HEK293 (cell line): ENCODE data around the gene ZNF513.
A peak's percentile ranks its signal among the peaks of the same experiment; 100 is the strongest.

ENCODE experiments used
- CTCF ChIA-PET: fragments of 350-600 bp; formaldehyde crosslinking; extraction: SDS; loops from one replicate; lab custom pipeline; 2021; ENCODE audit warnings: antibody characterized with exemption; lab: Yijun Ruan, JAX
- POLR2A ChIA-PET: fragments of 300-600 bp; formaldehyde crosslinking; extraction: SDS; loops from one replicate; lab custom pipeline; 2020; ENCODE audit warnings: antibody characterized with exemption, inconsistent platforms; lab: Yijun Ruan, JAX
- H3K27ac ChIP-seq: fragments of 200-500 bp; sonication (Bioruptor generic); 2 replicates; pipeline ENCODE4 v1.5.1; 2014; ENCODE audit warnings: low read depth, low read length, control low read depth, inconsistent platforms; ENCODE audit errors: extremely low read depth
- H3K36me3 ChIP-seq, 2 experiments: fragments of 200-500 bp in 1 of 2; sonication (Bioruptor generic) in 1 of 2; 1 replicate in 1 of 2; 2 replicates in 1 of 2; pipeline ENCODE4 v1.5.1; 2014 to 2017; ENCODE audit warnings: inconsistent platforms in 2 of 2, low read length in 2 of 2; ENCODE audit not compliant: control insufficient read depth in 2 of 2, insufficient read depth in 1 of 2
- H3K4me1 ChIP-seq: fragments of 200-500 bp; sonication (Bioruptor generic); 2 replicates; pipeline ENCODE4 v1.5.1; 2014; ENCODE audit warnings: mild to moderate bottlenecking, low read length, inconsistent platforms; ENCODE audit not compliant: control insufficient read depth, insufficient read depth
- H3K4me3 ChIP-seq: 2 replicates; pipeline ENCODE4 v1.5.1; 2011; ENCODE audit warnings: low read depth, mild to moderate bottlenecking, control low read depth, low read length, moderate library complexity
- H3K9me3 ChIP-seq: fragments of 200-500 bp; sonication (Bioruptor generic); 2 replicates; pipeline ENCODE4 v1.5.1; 2014; ENCODE audit warnings: low read depth, low read length, inconsistent platforms; ENCODE audit not compliant: control insufficient read depth, insufficient read depth
- AEBP2 ChIP-seq: fragments of 450-650 bp; formaldehyde crosslinking; IDR thresholded peaks from 2 replicates; pipeline ENCODE4 v1.5.1; 2016; ENCODE audit warnings: missing biosample characterization, missing genetic modification characterization, borderline replicate concordance
- GLIS2 ChIP-seq: fragments of 450-650 bp; formaldehyde crosslinking; IDR thresholded peaks from 2 replicates; pipeline ENCODE4 v1.5.1; 2016; ENCODE audit warnings: missing biosample characterization, missing genetic modification characterization
- HOXC10 ChIP-seq: sonication (generic); formaldehyde crosslinking; IDR thresholded peaks from 2 replicates; pipeline ENCODE4 v1.8.1; 2023; ENCODE audit warnings: mild to moderate bottlenecking, missing genetic modification reagents
- PRDM2 ChIP-seq: fragments of 450-650 bp; formaldehyde crosslinking; IDR thresholded peaks from 2 replicates; pipeline ENCODE4 v1.5.1; 2016; ENCODE audit warnings: missing biosample characterization, missing genetic modification characterization, borderline replicate concordance
- RBAK ChIP-seq: fragments of 450-650 bp; formaldehyde crosslinking; IDR thresholded peaks from 2 replicates; pipeline ENCODE4 v1.5.1; 2016; ENCODE audit warnings: missing biosample characterization, missing genetic modification characterization
- REST ChIP-seq: fragments of 450-650 bp; formaldehyde crosslinking; IDR thresholded peaks from 2 replicates; pipeline ENCODE4 v1.5.1; 2016; ENCODE audit warnings: missing biosample characterization, missing genetic modification characterization
- SP3 ChIP-seq: fragments of 450-650 bp; formaldehyde crosslinking; IDR thresholded peaks from 2 replicates; pipeline ENCODE4 v1.5.1; 2016; ENCODE audit warnings: missing biosample characterization, missing genetic modification characterization
- ZNF239 ChIP-seq: fragments of 450-650 bp; formaldehyde crosslinking; IDR thresholded peaks from 2 replicates; pipeline ENCODE4 v1.5.1; 2016; ENCODE audit warnings: missing biosample characterization, missing genetic modification characterization
- ZNF302 ChIP-seq: fragments of 450-650 bp; formaldehyde crosslinking; IDR thresholded peaks from 2 replicates; pipeline ENCODE4 v1.5.1; 2016; ENCODE audit warnings: missing biosample characterization, missing genetic modification characterization, low read depth
- ZNF341 ChIP-seq: fragments of 450-650 bp; formaldehyde crosslinking; IDR thresholded peaks from 2 replicates; pipeline ENCODE4; 2016; ENCODE audit warnings: low read depth, missing biosample characterization, missing genetic modification characterization
- ZNF544 ChIP-seq: fragments of 450-650 bp; formaldehyde crosslinking; IDR thresholded peaks from 2 replicates; pipeline ENCODE4 v1.5.0; 2017; ENCODE audit warnings: missing biosample characterization, missing genetic modification characterization
- ZNF658 ChIP-seq: fragments of 450-650 bp; formaldehyde crosslinking; IDR thresholded peaks from 2 replicates; pipeline ENCODE4; 2016; ENCODE audit warnings: missing biosample characterization, missing genetic modification characterization
- ZNF664 ChIP-seq: fragments of 450-650 bp; formaldehyde crosslinking; IDR thresholded peaks from 2 replicates; pipeline ENCODE4 v1.5.1; 2016; ENCODE audit warnings: missing biosample characterization, missing genetic modification characterization
- ZSCAN23 ChIP-seq: fragments of 450-650 bp; formaldehyde crosslinking; IDR thresholded peaks from 2 replicates; pipeline ENCODE4 v1.5.1; 2016; ENCODE audit warnings: missing biosample characterization, missing genetic modification characterization
- TF ChIP-seq, protein P1 (sequence below): fragments of 450-650 bp; formaldehyde crosslinking; IDR thresholded peaks from 2 replicates; pipeline ENCODE4 v1.5.1; 2016; ENCODE audit warnings: missing biosample characterization, missing genetic modification characterization
- TF ChIP-seq, protein P2 (sequence below): fragments of 450-650 bp; formaldehyde crosslinking; IDR thresholded peaks from 2 replicates; pipeline ENCODE4 v1.5.1; 2016; ENCODE audit warnings: missing biosample characterization, missing genetic modification characterization, low read depth

ZNF513 gene

DNA sequence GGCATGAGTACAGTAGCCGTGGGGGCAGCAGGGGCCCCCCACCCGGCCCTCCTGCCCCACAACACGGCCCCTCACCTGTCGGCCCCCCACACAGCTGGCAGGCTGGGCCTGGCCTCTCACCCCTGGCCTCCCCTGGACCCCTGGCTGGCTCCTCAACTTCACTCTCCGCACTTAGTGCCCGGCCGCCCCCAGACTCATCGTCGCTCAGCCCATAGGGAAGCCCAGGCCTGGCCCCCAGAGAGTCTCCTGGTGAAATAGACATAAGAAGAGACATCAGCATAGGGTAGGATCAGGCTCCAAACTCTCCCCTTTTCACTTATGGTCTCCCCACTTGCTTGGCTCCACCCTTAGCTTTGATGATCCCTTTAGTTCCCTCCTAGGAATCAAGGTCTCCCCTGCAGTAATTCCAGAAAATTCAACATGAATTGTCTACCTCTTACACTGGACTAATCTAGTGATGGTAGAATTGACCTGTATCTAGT is 1.7 kb downstream of the ZNF513 start:
- H3K27ac ChIP-seq, result no peak overlapping the region; the same call in none of the 2 replicates
- peaks cover 18 to 84% of the 10 kb centered on the region in 2 experiments for H3K36me3 ChIP-seq
- no peak for TF ChIP-seq RBAK (tag by site-specific recombination)
- TF ChIP-seq, protein P1, sequence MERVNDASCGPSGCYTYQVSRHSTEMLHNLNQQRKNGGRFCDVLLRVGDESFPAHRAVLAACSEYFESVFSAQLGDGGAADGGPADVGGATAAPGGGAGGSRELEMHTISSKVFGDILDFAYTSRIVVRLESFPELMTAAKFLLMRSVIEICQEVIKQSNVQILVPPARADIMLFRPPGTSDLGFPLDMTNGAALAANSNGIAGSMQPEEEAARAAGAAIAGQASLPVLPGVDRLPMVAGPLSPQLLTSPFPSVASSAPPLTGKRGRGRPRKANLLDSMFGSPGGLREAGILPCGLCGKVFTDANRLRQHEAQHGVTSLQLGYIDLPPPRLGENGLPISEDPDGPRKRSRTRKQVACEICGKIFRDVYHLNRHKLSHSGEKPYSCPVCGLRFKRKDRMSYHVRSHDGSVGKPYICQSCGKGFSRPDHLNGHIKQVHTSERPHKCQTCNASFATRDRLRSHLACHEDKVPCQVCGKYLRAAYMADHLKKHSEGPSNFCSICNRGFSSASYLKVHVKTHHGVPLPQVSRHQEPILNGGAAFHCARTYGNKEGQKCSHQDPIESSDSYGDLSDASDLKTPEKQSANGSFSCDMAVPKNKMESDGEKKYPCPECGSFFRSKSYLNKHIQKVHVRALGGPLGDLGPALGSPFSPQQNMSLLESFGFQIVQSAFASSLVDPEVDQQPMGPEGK (tag by site-specific recombination), result 0 out of 2 replicates have a peak, but pooled peaks have one; percentile 8
- TF ChIP-seq ZNF239, result no peak
- 0 out of 2 replicates have a peak, but pooled peaks have one; percentile 21 for TF ChIP-seq GLIS2 (tag by site-specific recombination)
- no peak for TF ChIP-seq ZNF658 (tag by site-specific recombination)
- no peaks in the 10 kb centered on the region for H3K9me3 ChIP-seq
- POLR2A ChIA-PET, result interaction anchor here (0.5 to 3.4 kb wide), 6 partner anchors 7 to 243 kb away, joined by 6 to 19 read pairs (median 12); partner anchors contain the start of genes EIF2B4, GTF3C2, MPV17 and NRBP1
- no peaks in the 10 kb centered on the region; the same call in 1 of the 2 replicates for H3K4me1 ChIP-seq
- H3K4me3 ChIP-seq, result no peak overlapping the region
- CTCF ChIA-PET, result interaction anchor here (0.6 to 1.3 kb wide), 2 partner anchors 37 to 51 kb away, joined by 3 to 5 read pairs; no protein-coding TSS in a partner anchor

DNA sequence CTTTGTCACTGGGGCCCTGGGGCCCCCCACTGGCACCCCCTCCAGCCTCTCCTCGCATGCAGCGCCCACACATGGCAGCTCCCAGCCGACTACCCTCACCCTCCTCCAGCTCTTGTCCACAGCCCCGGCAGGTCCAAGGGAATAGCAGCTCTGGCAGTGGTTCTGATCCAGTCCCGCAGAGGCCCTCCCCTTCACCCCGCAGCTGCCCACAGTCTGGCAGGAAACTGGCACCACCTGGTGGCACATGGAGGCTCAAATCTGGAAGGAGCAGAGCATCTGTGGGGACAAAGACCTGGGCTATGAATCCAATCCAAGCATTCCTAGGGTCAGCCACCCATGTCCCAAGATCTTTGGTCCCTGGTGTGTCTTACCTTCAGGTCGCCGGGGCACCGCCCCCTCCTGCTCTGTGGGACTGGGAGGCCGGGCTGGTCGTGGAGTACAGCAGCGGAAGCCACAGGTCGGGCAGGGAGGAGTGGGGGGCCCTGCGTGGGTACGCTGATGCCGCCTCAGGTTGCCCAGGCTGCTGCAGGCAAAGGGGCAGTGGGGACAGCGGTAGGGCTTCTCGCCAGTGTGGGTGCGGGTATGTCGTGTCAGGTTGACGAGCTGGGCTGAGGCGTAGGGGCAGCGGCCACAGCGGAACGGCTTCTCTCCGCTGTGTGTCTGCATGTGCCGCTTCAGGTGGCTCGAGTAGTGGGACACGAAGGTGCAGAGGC is 2.3 kb downstream of the ZNF513 start:
- CTCF ChIA-PET, result interaction anchor here (0.6 to 1.3 kb wide), 3 partner anchors 9 to 52 kb away, joined by 3 to 5 read pairs (median 5); no protein-coding TSS in a partner anchor
- peaks cover 20 to 84% of the 10 kb centered on the region in 2 experiments for H3K36me3 ChIP-seq
- H3K9me3 ChIP-seq, result no peaks in the 10 kb centered on the region
- no peaks in the 10 kb centered on the region; the same call in 1 of the 2 replicates for H3K4me1 ChIP-seq
- H3K4me3 ChIP-seq, result no peak overlapping the region
- POLR2A ChIA-PET, result interaction anchor here (0.5 to 3.4 kb wide), 3 partner anchors 9 to 242 kb away, joined by 6 to 19 read pairs (median 9); partner anchors contain the start of genes EIF2B4, GTF3C2 and SNX17
- no peak overlapping the region; the same call in 1 of the 2 replicates for H3K27ac ChIP-seq
- TF ChIP-seq PRDM2 (no peak), ZNF341 (no peak), SP3 (tag by site-specific recombination) (no peak), ZNF664 (tag by site-specific recombination) (no peak), ZNF544 (tag by site-specific recombination) (no peak), REST (tag by site-specific recombination) (no peak), ZSCAN23 (tag by site-specific recombination) (no peak), ZNF302 (tag by site-specific recombination) (no peak), HOXC10 (CRISPR knock-in tag) (no peak), AEBP2 (tag by site-specific recombination) (no peak)
- TF ChIP-seq, protein P2, sequence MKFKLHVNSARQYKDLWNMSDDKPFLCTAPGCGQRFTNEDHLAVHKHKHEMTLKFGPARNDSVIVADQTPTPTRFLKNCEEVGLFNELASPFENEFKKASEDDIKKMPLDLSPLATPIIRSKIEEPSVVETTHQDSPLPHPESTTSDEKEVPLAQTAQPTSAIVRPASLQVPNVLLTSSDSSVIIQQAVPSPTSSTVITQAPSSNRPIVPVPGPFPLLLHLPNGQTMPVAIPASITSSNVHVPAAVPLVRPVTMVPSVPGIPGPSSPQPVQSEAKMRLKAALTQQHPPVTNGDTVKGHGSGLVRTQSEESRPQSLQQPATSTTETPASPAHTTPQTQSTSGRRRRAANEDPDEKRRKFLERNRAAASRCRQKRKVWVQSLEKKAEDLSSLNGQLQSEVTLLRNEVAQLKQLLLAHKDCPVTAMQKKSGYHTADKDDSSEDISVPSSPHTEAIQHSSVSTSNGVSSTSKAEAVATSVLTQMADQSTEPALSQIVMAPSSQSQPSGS, result no peak
